Measurements from ENCODE around the gene AK9. TPM values are rescaled to one million over a fixed set of nuclear protein-coding genes. Genes with fewer than 3 reads are reported as not detected.
"Not testable (repeated sequence)": the region's sequence is repeated elsewhere in the genome, so short reads cannot be mapped to it uniquely, and the experiment has no call there.

AK9 gene
- total RNA-seq, 1 donor from 2014 or later: 4.5 TPM

GRCh38 chr6:109461733-109462526 lies 229.1 kb downstream of the AK9 start:
- DNase-seq (ENCODE audit: low read depth): no peak
- H3K4me3 ChIP-seq (ENCODE audit: low read depth, low read length): no peak overlapping the region
- TF ChIP-seq CTCF (conservative IDR thresholded peaks at IDR 0.05; ENCODE audit: low read depth, low read length): no peak

GRCh38 chr6:109461205-109461604 lies 229.8 kb downstream of the AK9 start:
- H3K4me3 ChIP-seq (ENCODE audit: low read depth, low read length); DNase-seq (ENCODE audit: low read depth): not testable (repeated sequence)

- H3K4me3 ChIP-seq (ENCODE audit: low read depth, low read length): no peak overlapping the region
- DNase-seq (ENCODE audit: low read depth): no peak
- no peak for TF ChIP-seq CTCF (conservative IDR thresholded peaks at IDR 0.05; ENCODE audit: low read depth, low read length)
Observed at GRCh38 chr6:109460161-109460829, 230.7 kb downstream of the AK9 start.

GRCh38 chr6:109458774-109459531 lies 232.0 kb downstream of the AK9 start:
- H3K4me3 ChIP-seq (ENCODE audit: low read depth, low read length): no peak overlapping the region
- no peak for DNase-seq (ENCODE audit: low read depth)
- no peak for TF ChIP-seq CTCF (conservative IDR thresholded peaks at IDR 0.05; ENCODE audit: low read depth, low read length)

GRCh38 chr6:109457562-109457996 lies 233.4 kb downstream of the AK9 start:
- no peak for DNase-seq (ENCODE audit: low read depth)
- TF ChIP-seq CTCF (conservative IDR thresholded peaks at IDR 0.05; ENCODE audit: low read depth, low read length): no peak
- no peak overlapping the region for H3K4me3 ChIP-seq (ENCODE audit: low read depth, low read length)

GRCh38 chr6:109456710-109457561 lies 234.1 kb downstream of the AK9 start:
- no peak for DNase-seq (ENCODE audit: low read depth)

More at GRCh38 chr6:109456710-109457561, 234.1 kb downstream of the AK9 start:
- no peak for TF ChIP-seq CTCF (conservative IDR thresholded peaks at IDR 0.05; ENCODE audit: low read depth, low read length)
- H3K4me3 ChIP-seq (ENCODE audit: low read depth, low read length): peak overlapping the region; percentile 89

Data from epithelial cell of proximal tubule (primary cell).